SHP77 (cell line): ENCODE results near the gene TXNRD3.

Experiments
- DNase-seq, 2 experiments: peaks; one replicate each; lab custom pipeline; 2025; lab: John Stamatoyannopoulos, UW

Gene TXNRD3

DNA sequence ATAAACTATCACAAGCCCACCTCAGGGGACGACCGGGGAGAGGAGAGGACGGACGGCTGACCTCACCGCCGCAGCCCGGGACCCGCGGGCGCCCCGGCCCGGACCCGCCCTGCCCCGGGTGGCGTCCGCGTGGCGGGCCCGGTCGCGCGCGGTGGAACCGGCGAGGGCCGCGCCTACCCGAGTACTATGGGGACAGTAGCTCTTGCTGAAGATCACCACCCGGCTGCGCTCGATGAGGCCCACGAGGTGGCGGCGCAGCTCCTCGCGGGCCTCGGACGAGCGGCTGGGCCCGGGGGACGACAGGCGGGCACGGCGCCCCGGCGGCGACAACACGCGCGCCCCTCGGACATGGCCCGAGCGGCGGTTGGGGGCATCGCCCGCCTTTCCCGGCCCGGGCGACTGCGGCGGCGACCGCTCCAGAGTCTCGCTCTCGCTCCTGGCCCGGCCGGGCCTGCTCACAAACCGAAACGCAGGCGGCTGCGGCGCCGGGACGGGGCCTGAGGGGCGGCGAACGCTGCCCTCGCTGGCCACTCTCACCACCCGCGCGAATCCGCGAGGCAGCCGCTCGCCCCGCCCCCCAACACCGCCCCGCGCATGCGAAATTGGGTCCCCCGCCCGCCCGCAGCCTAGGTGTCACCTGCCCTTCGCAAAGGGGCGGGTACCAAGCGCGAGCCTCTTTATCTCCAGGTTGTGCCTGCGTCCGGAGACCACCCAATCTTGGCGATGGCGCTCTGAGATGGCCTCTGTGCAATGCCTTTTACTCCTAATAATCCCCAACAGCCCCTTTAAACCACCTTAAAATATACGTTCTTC lies at the start of gene TXNRD3:
Gene TXNRD3, minus strand, starts transcription at position 554 of the 813 bp plus-strand sequence.
- no peak for DNase-seq

DNA sequence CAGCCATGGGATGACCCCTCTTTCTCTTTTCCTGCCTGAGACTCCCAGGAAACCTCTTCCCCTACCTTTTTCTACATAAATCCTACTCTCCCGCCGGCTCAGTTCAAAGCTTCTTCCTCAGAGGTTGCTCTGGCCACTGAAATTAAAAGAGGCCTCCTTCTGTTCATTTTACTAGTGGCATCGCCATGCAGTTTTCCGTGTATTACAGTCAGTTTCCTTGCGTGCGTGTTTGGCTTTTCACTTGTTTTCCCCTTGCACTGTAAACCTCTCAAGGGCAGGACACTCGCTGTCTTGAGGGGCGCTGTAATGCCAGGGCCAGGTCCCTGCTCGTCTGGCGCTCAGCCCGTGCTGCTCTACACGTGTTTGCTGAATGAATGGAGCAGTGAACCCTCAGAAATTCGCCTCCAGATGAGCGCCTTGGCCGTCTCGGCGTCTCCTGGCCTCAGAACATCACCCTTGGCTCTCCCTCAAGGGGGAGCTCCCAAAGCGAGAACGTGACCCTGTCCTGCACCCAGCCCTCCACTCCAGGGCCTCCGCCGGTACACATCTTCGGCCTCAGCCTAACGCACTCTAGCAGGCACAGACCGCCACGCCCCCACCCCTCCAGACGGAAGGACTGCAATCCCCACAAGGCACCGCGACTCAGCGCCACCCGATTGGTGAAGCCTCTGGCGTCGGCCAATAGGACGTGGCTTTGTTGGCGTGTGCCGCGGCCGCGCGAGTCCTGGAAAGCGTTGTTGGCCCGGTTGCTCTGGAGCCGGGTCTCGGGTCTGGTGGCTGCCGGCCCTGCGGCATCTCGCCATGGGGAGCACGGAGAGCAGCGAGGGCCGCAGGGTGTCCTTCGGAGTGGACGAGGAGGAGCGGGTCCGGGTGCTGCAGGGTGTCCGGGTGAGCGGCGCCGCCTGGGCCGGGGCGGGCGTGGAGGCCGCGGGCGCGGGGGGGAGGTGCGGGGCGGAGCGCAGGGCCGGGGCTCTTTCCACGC lies 48.9 kb upstream of the TXNRD3 start, which contains the start of gene CHCHD6:
Gene CHCHD6, plus strand, starts transcription at position 729 of the 982 bp plus-strand sequence. Its CDS starts 73 bp downstream, at position 802.
- DNase-seq, result peak; percentile 95 to 96

DNA sequence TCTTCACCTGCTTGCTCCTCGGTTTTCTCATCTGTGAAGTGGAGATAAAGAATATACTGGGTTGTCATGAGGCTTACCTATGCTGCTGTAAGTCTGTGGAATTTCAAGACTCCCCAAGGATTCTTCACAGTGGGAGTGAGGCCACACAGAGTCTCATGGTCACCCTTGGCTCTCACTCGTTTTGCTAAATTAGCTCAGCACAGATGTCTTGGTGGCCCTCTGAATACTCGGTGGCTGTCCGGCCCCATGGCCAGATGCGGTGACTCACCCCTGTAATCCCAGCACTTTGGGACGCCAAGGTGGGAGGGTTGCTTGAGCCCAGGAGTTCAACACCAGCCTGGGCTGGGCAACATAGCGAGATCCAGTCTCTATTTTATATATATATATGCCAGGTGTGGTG lies 44.1 kb upstream of the TXNRD3 start:
- no peak for DNase-seq

DNA sequence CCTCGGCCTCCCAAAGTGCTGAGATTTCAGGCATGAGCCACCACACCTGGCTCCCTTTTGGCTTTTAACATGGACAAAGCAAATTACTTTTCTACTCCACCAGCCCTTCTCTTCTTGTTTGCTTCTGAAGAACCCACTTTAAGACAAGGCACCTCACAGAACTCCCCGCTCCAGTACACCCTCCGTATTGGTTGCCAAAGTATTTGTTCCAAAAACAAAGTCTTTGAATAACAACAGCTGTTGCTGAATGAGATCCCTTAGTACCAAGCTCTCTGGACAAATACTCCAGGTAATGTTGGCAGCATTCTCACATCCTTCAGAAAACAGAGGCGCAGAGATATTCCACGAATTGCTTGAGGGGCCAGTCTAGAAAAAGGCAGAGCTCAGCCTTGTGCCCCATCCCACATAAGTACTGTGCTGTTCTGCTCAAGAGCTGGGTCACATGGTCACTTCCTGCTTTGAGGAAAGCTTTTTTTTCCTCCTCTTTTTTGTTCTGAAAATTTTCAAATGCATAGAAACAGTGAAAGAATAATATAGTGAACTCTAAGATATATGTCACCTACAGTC lies 41.9 kb upstream of the TXNRD3 start:
- no peak for DNase-seq

DNA sequence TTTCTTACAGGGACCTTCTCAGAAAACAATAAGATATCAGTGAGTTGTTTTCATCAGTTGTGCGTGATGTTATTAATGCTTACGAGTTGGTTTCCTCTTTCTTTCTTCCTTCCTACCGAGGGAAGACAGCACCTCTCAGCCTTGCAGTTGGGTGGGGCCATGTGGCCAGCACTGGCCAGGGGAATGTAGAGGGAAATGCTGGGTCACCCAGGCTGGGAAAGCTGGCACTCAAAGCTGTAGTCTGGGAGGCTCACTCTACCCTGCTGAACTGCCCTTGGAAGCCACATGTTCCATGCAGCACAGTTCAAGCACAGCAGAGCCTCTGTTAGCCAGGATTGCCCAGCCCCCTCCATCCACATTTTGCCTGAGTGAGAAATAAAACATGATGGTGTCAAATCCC lies 39.0 kb upstream of the TXNRD3 start:
- no peak for DNase-seq

DNA sequence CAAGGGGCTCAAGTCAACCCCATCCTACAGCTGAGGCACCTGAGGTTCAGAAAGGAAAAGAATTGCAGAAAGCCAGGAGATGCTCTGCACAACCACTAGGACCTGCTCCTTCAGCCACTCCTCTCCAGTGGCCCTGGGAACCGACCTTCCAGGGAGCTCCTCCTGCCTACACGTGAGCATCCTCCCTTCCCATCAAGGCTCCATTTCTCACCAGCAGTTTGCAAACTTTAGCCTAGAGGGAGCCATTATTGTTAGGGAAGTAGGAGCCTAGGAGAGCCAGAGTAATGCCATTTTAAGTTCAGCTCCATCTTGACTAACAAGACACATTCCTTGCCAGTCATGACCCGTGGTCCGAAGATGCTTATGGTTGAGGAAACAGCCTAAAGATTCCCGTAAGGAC lies 37.9 kb upstream of the TXNRD3 start:
- no peak for DNase-seq

DNA sequence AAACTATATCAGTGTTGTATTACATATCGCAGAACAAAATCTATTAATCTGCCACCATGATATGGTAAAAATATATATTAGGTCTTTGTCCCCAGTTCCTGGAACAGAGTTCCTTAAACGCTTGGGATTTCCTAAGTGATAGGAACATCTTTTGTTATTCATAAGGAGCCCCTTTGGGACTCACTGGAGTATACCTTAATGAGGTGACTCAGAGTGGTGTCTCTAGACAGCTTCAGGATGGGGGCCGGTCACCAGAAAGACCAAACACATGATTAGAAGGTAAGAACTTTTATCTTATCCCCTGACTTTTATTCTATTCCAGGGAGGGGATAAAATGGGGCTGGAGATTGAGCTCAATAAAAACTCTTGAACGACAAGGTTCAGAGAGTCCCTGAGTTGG lies 36.8 kb upstream of the TXNRD3 start:
- no peak for DNase-seq

DNA sequence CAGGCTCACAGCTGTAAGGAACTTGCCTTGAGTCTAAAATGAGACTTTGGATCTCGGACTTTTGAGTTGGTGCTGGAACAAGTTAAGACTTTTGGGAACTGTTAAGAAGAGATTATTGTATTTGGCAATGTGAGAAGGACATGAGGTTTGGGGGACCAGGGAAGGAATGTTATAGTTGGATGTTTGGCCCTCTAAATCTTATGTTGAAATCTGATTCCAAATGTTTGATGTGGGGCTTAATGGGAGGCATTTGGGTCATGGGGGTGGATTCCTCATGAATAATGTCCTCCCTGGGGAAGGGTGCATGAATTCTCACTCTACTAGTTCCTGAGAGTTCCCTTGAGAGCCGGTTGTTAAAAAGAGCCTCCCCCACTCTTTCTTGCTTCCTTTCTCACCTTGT lies 30.6 kb upstream of the TXNRD3 start:
- no peak for DNase-seq

DNA sequence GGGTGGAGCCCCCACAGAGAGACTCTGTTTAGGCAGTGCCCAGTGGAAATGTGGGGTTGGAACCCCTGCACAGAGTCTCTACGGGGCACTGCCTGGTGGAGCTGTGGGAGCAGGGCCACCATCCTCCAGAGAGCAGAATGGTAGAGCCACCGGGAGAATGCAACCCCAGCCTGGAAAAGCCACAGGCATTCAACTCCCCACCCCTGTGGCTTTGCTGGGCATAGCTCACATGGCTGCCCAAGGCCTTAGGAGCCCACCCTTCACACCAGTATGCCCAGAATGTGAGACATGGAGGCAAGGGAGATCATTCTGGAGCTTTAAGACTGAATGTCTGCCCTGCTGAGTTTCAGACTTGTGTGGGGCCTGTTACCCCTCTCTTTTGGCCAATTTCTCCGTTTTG lies 30.1 kb upstream of the TXNRD3 start:
- no peak for DNase-seq

DNA sequence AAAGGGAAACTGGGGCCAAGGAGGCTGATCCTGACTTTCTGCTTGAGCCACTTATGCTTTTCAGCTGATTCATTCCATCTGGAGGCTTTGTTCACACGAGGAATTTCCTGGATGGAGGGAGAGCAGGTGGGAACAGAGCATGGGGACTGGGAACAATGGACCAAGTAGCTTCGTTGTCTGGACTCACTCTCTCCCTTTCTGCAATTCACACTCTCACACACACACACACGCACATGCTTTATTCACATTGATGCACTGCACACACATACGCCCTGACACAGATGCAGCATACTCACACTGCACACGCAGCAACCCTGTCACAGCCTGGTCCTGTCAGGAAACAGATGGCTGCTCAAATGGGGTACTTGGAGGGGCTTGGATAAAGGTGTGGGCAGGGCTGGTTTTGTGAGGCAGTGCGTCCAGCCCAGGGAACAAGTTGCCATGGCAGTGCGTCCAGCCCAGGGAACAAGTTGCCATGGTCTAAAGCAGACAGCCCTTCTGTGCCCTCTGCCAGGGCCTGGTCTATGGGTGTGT lies 29.4 kb upstream of the TXNRD3 start:
- DNase-seq, result peak in 1 of 2 experiments; percentile 9

DNA sequence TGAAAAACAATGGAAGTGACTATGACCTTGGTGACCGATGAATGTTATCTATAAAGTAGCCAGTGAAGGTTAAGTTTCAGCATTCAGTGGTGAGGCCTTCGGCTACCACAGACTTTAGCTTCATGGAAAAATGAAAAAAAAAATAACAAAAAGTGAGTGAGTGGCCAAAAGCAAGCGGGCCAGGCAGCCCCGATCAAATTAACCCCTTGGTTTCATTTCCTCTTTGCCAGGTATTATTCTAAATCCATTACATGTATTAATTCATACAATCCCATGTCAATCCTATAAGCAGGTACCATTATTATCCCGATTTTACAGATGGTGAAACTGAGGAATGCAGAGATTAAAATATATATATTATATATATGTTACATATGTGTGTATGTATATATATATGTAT lies 28.1 kb upstream of the TXNRD3 start:
- no peak for DNase-seq

DNA sequence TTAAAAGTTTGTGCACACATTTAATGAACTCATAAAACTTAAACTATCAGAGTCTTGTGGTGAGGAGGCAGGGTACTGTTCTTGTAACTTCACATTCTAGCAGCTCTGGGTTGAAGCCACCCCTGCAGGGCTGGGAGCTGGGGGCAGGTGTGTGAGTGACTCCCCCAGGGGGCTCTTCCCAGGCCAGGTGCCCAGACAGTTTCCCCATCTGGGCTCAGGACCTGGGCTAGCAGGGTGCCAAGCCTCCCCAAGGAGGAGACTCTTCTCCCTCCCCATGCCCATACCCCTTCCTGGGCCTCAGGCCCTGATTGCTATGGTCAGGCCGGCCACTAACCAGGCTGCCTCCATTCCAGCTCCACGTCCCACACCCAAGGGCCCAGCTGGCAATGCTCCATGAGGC lies 27.1 kb upstream of the TXNRD3 start:
- DNase-seq, result no peak

DNA sequence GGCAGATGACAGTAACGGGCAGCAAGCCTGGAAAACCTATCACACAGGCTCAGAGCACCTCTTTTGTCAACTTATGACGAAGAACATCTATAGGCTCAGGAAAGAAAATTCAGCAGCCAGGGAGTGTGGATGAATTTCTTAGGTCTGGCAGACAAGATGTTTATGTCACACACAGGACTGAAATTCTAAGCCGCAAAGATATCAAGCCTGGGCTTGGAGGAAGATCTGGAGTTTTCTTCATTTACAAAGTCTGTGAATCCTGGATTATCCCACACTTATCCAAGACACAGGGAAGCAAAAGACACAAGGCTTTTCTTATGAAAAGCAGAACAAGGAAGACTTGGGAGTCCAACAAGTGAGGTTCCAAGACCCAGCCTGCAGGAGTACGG lies 25.7 kb upstream of the TXNRD3 start:
- no peak for DNase-seq

DNA sequence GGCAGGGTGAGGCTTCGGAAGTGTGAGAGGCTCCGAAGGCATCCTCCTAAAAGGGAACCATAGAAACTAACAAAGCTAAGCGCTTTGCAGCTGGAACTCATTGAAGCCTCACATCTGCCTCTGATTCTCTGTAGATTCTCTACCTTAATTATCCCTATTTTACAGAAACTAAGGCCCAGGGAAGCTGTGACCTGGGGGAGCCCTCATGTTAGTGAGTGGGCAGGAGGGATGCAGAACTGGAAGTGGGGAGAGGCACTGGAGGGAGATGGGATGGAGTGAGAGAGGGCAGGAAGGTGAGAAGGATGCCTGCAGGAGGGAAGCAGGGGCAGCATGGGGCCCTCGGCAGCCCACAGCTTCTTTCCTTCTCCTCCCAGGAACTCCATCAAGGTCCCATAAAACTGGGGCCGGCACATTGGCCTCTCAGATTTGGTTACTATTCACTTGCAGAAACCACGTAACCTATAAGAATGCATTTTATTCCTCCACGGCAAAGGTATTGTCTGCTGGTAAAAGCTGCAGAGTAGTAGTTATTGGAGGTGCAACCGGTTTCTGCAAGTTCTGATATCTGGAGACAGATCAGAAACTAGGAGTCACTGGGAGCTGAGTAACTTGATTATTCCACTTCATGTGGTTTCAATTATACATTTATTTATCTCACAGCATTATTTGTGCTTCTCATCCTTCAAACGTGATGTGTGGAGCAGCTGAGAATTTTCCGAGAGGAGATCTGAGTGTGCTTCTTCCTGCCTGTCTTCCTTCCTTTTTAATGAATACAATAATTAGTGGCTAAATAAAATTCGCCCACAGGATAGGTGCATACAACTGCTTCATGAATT lies 25.1 kb upstream of the TXNRD3 start:
- no peak for DNase-seq

DNA sequence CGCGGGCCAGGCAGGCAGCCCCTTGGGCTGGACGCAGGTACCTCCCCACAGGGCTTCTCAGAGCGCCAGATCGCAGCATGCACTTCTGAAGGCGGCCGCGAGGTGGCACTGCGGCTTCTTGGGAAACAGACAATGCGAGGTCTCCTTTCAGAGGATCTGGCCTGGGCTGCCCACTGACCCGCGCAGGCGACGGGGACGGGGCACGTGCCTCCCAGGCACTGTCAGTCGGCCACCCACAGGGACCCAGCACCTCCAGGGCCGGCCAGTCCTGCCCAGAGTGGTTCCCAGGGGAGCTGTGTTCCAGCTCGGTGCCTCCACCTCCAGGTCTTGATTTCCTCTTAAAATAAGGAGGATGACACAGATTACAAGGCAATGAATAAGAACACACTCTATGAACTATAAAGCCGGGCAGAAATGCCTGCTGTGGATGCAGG lies 24.4 kb upstream of the TXNRD3 start:
- peak; percentile 50 to 75 for DNase-seq

DNA sequence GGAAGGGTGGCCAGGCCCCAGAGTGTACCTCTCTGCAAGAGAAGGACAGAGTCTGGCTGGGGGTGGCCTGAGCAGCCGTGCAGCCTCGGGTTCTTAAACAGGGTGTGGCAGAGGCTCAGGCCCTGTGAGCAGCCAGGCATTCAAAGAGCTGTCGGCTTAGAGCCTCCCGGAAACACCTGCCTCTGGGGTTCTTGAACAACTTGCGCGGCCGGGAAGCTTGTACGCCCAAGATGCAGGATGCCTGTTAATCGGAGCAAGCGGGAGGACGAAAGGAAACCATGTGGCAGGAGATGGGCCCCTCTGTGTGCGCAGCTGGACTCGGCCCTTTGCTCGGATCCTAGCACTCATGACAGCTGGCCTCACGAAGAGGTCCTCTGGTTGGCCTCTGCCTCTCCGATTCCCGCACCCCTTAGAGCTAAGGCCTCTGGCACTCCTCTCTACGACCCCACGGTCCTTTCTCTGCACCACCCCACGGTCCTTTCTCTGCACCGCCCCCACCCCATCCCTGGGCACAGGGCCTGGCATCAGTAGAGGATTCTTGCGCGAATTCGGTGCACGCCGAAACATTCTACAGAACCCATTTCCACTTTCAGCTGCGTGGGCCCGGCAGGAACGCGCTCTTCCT lies 23.9 kb upstream of the TXNRD3 start:
- peak; percentile 18 to 40 for DNase-seq

DNA sequence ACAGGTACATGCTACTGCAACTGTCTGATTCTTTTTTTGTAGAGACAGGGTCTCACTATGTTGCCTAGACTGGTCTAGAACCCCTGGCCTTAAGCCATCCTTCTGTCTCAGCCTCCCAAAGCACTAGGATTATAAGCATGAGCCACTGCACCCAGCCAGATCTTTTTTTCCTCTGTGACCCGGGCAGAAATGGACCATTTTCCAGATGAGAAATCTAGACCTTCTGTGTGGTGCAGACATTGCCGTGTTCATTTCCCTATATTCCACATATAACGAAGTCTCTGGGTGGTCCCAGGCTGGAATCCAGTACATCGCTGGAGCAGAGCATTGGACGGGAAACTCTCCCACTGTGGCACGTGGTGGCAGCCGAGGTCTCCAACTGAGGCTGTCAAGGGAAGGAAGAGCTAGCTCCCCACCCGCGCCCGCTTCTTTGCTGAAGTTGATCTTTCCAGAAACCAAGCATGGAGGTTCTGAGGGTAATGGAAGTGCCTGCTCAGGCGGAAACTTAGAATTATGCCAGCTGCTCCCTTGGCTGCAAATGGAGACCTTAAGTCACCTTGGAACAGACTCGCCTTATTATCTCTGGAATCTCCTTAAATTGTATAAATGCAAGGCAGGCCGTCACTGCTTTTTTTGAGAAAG lies 23.1 kb upstream of the TXNRD3 start:
- DNase-seq, result no peak

DNA sequence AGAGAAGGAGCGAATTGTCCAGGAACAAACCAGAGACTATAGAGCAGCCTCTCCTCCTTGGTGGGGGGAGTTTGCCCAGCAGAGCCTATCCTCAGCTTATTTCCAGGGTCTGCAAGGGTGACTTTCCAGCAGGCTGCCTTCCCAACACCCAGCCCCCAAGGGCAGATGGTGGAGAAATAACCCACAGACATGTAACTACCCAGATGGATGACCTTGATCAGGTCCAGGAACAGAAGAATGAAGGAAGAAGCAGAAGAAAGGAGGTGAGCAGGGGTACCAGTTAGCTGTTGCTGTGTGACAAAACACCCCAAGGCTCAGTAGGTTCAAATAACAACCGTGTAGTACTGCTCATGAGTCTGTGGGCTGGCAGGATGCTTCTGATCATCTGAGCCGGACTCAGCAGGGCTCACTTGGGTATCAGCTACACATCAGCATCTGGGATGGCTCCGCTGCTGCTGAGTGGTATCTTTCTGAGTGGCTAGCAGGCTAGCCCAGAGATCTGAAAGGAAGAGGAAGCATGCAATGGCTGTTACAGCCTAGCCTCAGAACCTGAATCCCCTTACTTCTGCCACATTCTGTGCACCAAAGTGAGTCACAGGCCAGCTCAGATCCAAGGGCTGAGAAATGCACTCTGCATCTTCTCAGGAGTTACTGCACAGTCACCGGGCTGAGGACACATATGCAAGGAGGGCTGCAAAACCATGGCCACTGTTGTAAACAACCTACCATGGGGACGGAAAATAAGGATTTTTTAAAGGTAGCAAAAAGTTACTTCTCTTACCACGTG lies 22.2 kb upstream of the TXNRD3 start:
- no peak for DNase-seq

DNA sequence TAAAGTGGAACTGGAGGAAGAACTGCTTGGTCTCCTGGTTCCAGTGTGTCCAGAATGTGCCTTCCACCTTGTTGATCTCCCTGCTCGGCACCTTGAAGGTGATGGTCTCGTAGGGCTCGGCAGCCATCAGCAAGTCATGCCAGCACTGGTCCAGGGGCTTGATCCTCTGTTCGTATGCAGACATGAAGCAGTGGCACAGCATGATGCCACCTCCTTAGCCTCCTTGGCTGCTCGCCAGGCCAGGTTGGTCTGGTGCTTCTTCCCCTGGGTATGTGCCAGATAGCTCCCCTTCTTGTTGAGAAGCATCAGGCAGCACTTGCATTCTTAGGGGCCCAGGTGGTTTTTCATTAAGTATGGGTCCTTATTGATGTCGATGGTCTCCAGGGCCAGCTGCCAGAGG lies 17.8 kb upstream of the TXNRD3 start:
- no peak for DNase-seq
